H1 (cell line): ENCODE results near the gene NIPAL4. TPM values are rescaled to one million over a fixed set of nuclear protein-coding genes. Genes with fewer than 3 reads are reported as not detected.

Experiments used
- CTCF ChIA-PET: fragments of 300-600 bp; sonication (Branson Sonifier 250); formaldehyde crosslinking; loops from one replicate; lab custom pipeline; 2021; ENCODE audit not compliant: partially characterized antibody; lab: Charles Lee
- POLR2A ChIA-PET: fragments of 300-600 bp; sonication (Branson Sonifier 250); formaldehyde crosslinking; loops from one replicate; lab custom pipeline; 2021; ENCODE audit warnings: inconsistent platforms; ENCODE audit not compliant: partially characterized antibody; lab: Charles Lee
- DNase-seq, 2 experiments: peaks; one replicate each; pipeline versions ENCODE4 v3.0.0 to v3.0.0-alpha.2; 2010 to 2022; ENCODE audit warnings: low spot score in 2 of 2, low read depth in 1 of 2, mixed read lengths in 1 of 2
- FAIRE-seq: peaks from 2 replicates; lab custom pipeline; 2011; peaks lifted over from hg19 to GRCh38; lab: Jason Lieb, UNC
- H2AFZ ChIP-seq: 2 replicates; pipeline ENCODE4 v1.8.1; 2012; ENCODE audit warnings: low read length, inconsistent platforms
- H2AK5ac ChIP-seq: 2 replicates; pipeline ENCODE4 v1.6.1; 2013; ENCODE audit warnings: low read depth, low read length
- H2BK120ac ChIP-seq: replicated peaks from 2 replicates; pipeline ENCODE3; 2013; ENCODE audit warnings: low read depth, low read length, inconsistent platforms
- H2BK12ac ChIP-seq: 2 replicates; pipeline ENCODE4 v1.6.1; 2013; ENCODE audit warnings: low read depth, low read length
- H2BK15ac ChIP-seq: 2 replicates; pipeline ENCODE4 v1.6.1; 2013; ENCODE audit warnings: low read length
- H2BK20ac ChIP-seq: 2 replicates; pipeline ENCODE4 v1.6.1; 2013; ENCODE audit warnings: low read length
- H2BK5ac ChIP-seq: 2 replicates; pipeline ENCODE4 v1.6.1; 2013; ENCODE audit warnings: low read depth, low read length
- H3K14ac ChIP-seq: 2 replicates; pipeline ENCODE4 v1.6.1; 2013; ENCODE audit warnings: inconsistent platforms; ENCODE audit not compliant: insufficient read length
- H3K18ac ChIP-seq: 2 replicates; pipeline ENCODE4 v1.6.1; 2013; ENCODE audit warnings: low read length; ENCODE audit errors: extremely low read depth
- H3K23ac ChIP-seq: 2 replicates; pipeline ENCODE4 v1.6.1; 2013; ENCODE audit warnings: inconsistent platforms; ENCODE audit not compliant: insufficient read length
- H3K23me2 ChIP-seq: 2 replicates; pipeline ENCODE4 v1.6.1; 2013; ENCODE audit warnings: low read depth, low read length
- H3K27ac ChIP-seq: 2 replicates; pipeline ENCODE4 v1.6.1; 2011; ENCODE audit warnings: low read depth, low read length, inconsistent platforms
- H3K27me3 ChIP-seq, 4 experiments: replicated peaks in 1 of 4; 1 replicate in 1 of 4; 2 replicates in 3 of 4; pipeline versions ENCODE4 v1.6.1 to v1.8.1; 2011 to 2013; ENCODE audit warnings: low read length in 3 of 4, mild to moderate bottlenecking in 3 of 4, inconsistent platforms in 2 of 4, mixed read lengths in 2 of 4, moderate library complexity in 1 of 4; ENCODE audit not compliant: control insufficient read depth in 3 of 4, insufficient read depth in 3 of 4; ENCODE audit errors: extremely low read depth in 1 of 4
- H3K36me3 ChIP-seq, 4 experiments: 2 replicates each; pipeline versions ENCODE4 v1.6.1 to v1.8.1; 2011 to 2013; ENCODE audit warnings: mild to moderate bottlenecking in 4 of 4, low read length in 3 of 4, moderate library complexity in 2 of 4, control low read depth in 1 of 4, inconsistent platforms in 1 of 4; ENCODE audit not compliant: insufficient read depth in 4 of 4, control insufficient read depth in 2 of 4
- H3K4ac ChIP-seq: replicated peaks from 2 replicates; pipeline ENCODE3; 2013; ENCODE audit warnings: low read length, low read depth, mixed read lengths, inconsistent platforms; ENCODE audit not compliant: insufficient read length
- H3K4me1 ChIP-seq, 4 experiments: replicated peaks in 1 of 4; 1 replicate in 1 of 4; 2 replicates in 3 of 4; pipeline versions ENCODE4 v1.6.1 to v1.8.1; 2011 to 2013; ENCODE audit warnings: low read length in 3 of 4, inconsistent platforms in 2 of 4, mixed read lengths in 1 of 4; ENCODE audit not compliant: insufficient read depth in 4 of 4, control insufficient read depth in 3 of 4
- H3K4me2 ChIP-seq, 2 experiments: 2 replicates each; pipeline versions ENCODE4 v1.6.1 to v1.8.1; 2011 to 2013; ENCODE audit warnings: low read depth in 2 of 2, low read length in 2 of 2, control low read depth in 1 of 2, inconsistent platforms in 1 of 2, mild to moderate bottlenecking in 1 of 2; ENCODE audit not compliant: insufficient read depth in 1 of 2
- H3K4me3 ChIP-seq, 4 experiments: fragments of 200-600, 300-600 bp in 1 of 4; sonication (generic), shearing (Covaris generic), sonication (Bioruptor Twin) in 1 of 4; 2 replicates each; pipeline versions ENCODE4 v1.5.1 to v1.8.1; 2011 to 2016; ENCODE audit warnings: low read length in 4 of 4, low read depth in 3 of 4, control low read depth in 2 of 4, inconsistent platforms in 2 of 4, mild to moderate bottlenecking in 2 of 4, mixed read lengths in 1 of 4, moderate library complexity in 1 of 4; ENCODE audit not compliant: insufficient read depth in 2 of 4; ENCODE audit errors: extremely low read depth in 1 of 4
- H3K56ac ChIP-seq: replicated peaks from 2 replicates; pipeline ENCODE3; 2013; ENCODE audit warnings: low read depth, mild to moderate bottlenecking, mixed read lengths, low read length, inconsistent platforms; ENCODE audit not compliant: insufficient read length
- H3K79me1 ChIP-seq: 2 replicates; pipeline ENCODE4 v1.6.1; 2013; ENCODE audit warnings: low read depth, low read length, control low read depth
- H3K79me2 ChIP-seq, 2 experiments: 2 replicates each; pipeline versions ENCODE4 v1.6.1 to v1.8.1; 2012 to 2013; ENCODE audit warnings: low read length in 2 of 2, mild to moderate bottlenecking in 2 of 2, inconsistent platforms in 1 of 2; ENCODE audit not compliant: insufficient read depth in 2 of 2, control insufficient read depth in 1 of 2
- H3K9ac ChIP-seq, 4 experiments: replicated peaks in 1 of 4; 1 replicate in 1 of 4; 2 replicates in 3 of 4; pipeline versions ENCODE4 v1.6.1 to v1.8.1; 2011 to 2013; ENCODE audit warnings: low read depth in 3 of 4, low read length in 3 of 4, control low read depth in 2 of 4, mild to moderate bottlenecking in 2 of 4, moderate library complexity in 2 of 4, inconsistent platforms in 1 of 4; ENCODE audit errors: extremely low read depth in 1 of 4
- H3K9me3 ChIP-seq, 2 experiments: 2 replicates each; pipeline versions ENCODE4 v1.6.1 to v1.8.1; 2012 to 2013; ENCODE audit warnings: mild to moderate bottlenecking in 2 of 2, moderate library complexity in 2 of 2, control low read depth in 1 of 2, inconsistent platforms in 1 of 2, low read depth in 1 of 2, low read length in 1 of 2, mixed read lengths in 1 of 2; ENCODE audit not compliant: insufficient read depth in 2 of 2
- H4K20me1 ChIP-seq, 2 experiments: replicated peaks in 1 of 2; 2 replicates each; pipeline versions ENCODE3 to v1.8.1; 2011 to 2013; ENCODE audit warnings: inconsistent platforms in 2 of 2, low read length in 2 of 2, mild to moderate bottlenecking in 1 of 2; ENCODE audit not compliant: insufficient read depth in 2 of 2, control insufficient read depth in 1 of 2
- H4K5ac ChIP-seq: 2 replicates; pipeline ENCODE4 v1.6.1; 2013; ENCODE audit warnings: low read length, low read depth, mixed read lengths, inconsistent platforms; ENCODE audit not compliant: insufficient read length
- H4K8ac ChIP-seq: 2 replicates; pipeline ENCODE4 v1.8.0; 2013; ENCODE audit warnings: mild to moderate bottlenecking, moderate library complexity, low read length, inconsistent platforms; ENCODE audit not compliant: insufficient read depth; ENCODE audit errors: extremely low read depth
- H4K91ac ChIP-seq: replicated peaks from 2 replicates; pipeline ENCODE3; 2013; ENCODE audit warnings: low read length, mixed read lengths, inconsistent platforms; ENCODE audit not compliant: insufficient read length
- JUND ChIP-seq: IDR thresholded peaks from 2 replicates; pipeline ENCODE4 v1.6.1; 2011; ENCODE audit warnings: mild to moderate bottlenecking, improper control_type of control experiment, low read length
- TCF12 ChIP-seq: IDR thresholded peaks from 2 replicates; pipeline ENCODE4 v1.6.1; 2011; ENCODE audit warnings: low read depth, mild to moderate bottlenecking, low read length
- TEAD4 ChIP-seq: IDR thresholded peaks from 2 replicates; pipeline ENCODE4 v1.6.1; 2012; ENCODE audit warnings: low read depth, low read length, inconsistent platforms, mixed read lengths
- WGBS, 2 experiments: shearing (Covaris generic) in 1 of 2; methylation state at CpG; one replicate each; pipeline versions ENCODE4 v1.1.6 to v1.1.7; 2013 to 2015; ENCODE audit warnings: low lambda C conversion rate in 2 of 2, mixed read lengths in 2 of 2, inconsistent platforms in 1 of 2, low coverage in 1 of 2, missing lambda C conversion rate in 1 of 2; ENCODE audit not compliant: insufficient replicate concordance in 2 of 2, insufficient coverage in 1 of 2, insufficient read length in 1 of 2; ENCODE audit errors: extremely low coverage in 1 of 2, missing lambda C conversion rate in 1 of 2; 5-methylcytosine and 5-hydroxymethylcytosine counted together
- polyA plus RNA-seq, 7 experiments: library from polyadenylated mRNA; depleted of rRNA in 3 of 7; stranded (reverse) in 5 of 7; unstranded in 2 of 7; fragments of >200 nt in 5 of 7; fragments of 200-250 nt in 2 of 7; gene quantifications; 1 replicate in 5 of 7; 2 replicates in 1 of 7; 4 replicates in 1 of 7; pipeline versions ENCODE4 v1.2.1 to v1.2.3, GENCODE V29; 2011 to 2013; ENCODE audit warnings: missing spikeins in 2 of 7, mixed read lengths in 2 of 7
- total RNA-seq: library from RNA; stranded (reverse); fragmentation: NEBNext Ultra II Directional; extraction: Animal tissue kit (Norgen Biotek cat#: 25700); gene quantifications from 2 replicates; pipeline ENCODE4 v1.2.1, GENCODE V29; 2021
- TF ChIP-seq, protein P1 (sequence below): IDR thresholded peaks from 2 replicates; pipeline ENCODE4 v1.6.1; 2012; ENCODE audit warnings: inconsistent platforms

The NIPAL4 gene
- total and polyA plus RNA-seq, 2 of the 8 experiments (the other 6 are each of a cell fraction or from before 2014, with no cell fraction given) = 0.09 to 0.20 TPM

- Histone ChIP-seq H2AK5ac (no peak overlapping the region), H3K36me3 (no peaks in the 10 kb centered on the region), H3K4me2 (no peak overlapping the region; a peak in 1 of 4 replicates), H3K27ac (no peak overlapping the region), H2BK5ac (no peak overlapping the region), H4K20me1 (peaks cover 0 to 2% of the 10 kb centered on the region in 2 experiments), H3K4me1 (peaks cover 0 to 2% (median 0%) of the 10 kb centered on the region in 4 experiments; a peak in 3 of 7 replicates), H2BK12ac (no peak overlapping the region), H3K9me3 (no peaks in the 10 kb centered on the region), H2AFZ (no peak overlapping the region), H4K91ac (no peak overlapping the region), H2BK20ac (no peak overlapping the region), H3K9ac (no peak overlapping the region), H4K8ac (no peak overlapping the region), H3K18ac (0 out of 2 replicates have a peak overlapping the region, but pooled peaks have one; percentile 34), H2BK15ac (no peak overlapping the region), H3K14ac (no peak overlapping the region), H4K5ac (no peak overlapping the region), H2BK120ac (no peak overlapping the region), H3K4ac (no peak overlapping the region), H3K79me1 (no peaks in the 10 kb centered on the region), H3K79me2 (no peaks in the 10 kb centered on the region), H3K4me3 (no peak overlapping the region), H3K56ac (no peak overlapping the region), H3K27me3 (no peaks in the 10 kb centered on the region), H3K23me2 (no peaks in the 10 kb centered on the region), H3K23ac (no peak overlapping the region)
- 87% methylated on average over 3 of the region's 4 CpGs; no CpG with 5 or more reads in 1 of the 2 experiments for WGBS, 2 experiments
- FAIRE-seq (no peak), DNase-seq (no peak)
- ChIA-PET POLR2A (interaction anchor here (1.1 to 1.8 kb wide), 2 partner anchors 108 to 123 kb away, joined by 3 to 4 read pairs; no protein-coding TSS in a partner anchor), CTCF (interaction anchor here (0.6 to 5.5 kb wide), 16 partner anchors 9 to 240 kb away, joined by 3 to 46 read pairs (median 8); a partner anchor contains a TSS)
- TF ChIP-seq JUND (no peak), TCF12 (no peak), TEAD4 (no peak)
- TF ChIP-seq, protein P1, sequence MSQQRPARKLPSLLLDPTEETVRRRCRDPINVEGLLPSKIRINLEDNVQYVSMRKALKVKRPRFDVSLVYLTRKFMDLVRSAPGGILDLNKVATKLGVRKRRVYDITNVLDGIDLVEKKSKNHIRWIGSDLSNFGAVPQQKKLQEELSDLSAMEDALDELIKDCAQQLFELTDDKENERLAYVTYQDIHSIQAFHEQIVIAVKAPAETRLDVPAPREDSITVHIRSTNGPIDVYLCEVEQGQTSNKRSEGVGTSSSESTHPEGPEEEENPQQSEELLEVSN = no peak
Measured at GRCh38 chr5:157479166-157479565, 19.2 kb downstream of the NIPAL4 start.
